HG03039 (cell line): ENCODE results near the gene HK1.
"Not testable (repeated sequence)": the region's sequence is repeated elsewhere in the genome, so short reads cannot be mapped to it uniquely, and the experiment has no call there.

ENCODE experiments used
- ATAC-seq: cut with Tn5 transposase; IDR thresholded peaks from one replicate; pipeline ENCODE4 v1.9.1; 2021; ENCODE audit warnings: mild to moderate bottlenecking, moderate library complexity; ENCODE audit not compliant: unreplicated experiment

Gene HK1

DNA sequence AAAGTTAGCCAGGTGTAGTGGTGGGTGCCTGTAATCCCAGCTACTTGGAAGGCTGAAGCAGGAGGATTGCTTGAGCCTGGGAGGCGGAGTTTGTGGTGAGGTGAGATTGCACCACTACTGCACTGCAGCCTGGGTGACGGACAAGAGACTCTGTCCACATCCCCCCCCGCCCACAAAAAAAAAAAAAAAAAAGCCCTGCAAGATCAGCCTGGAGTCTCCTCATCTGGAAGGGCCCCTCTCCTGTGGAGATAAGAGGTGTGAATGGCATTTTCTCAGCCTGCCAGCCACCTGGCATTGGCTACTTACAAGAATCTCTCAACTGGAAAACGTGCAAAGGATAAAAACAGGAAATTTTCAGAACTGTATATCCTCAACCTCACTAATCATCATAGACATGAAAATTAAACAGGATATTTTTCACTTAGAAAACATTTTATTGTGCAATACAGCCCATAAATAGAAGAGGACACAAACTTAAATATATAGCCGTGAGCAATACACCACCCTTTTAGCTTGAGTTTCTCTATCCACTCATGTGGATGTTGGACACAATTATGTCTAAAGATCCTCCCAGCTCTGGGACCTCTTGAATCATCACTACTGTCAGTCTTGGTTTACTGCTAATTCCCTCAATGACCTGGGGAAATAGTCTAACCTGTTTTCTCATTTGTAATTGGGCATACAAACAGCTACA is 161.7 kb downstream of the HK1 start:
- no peak for ATAC-seq

DNA sequence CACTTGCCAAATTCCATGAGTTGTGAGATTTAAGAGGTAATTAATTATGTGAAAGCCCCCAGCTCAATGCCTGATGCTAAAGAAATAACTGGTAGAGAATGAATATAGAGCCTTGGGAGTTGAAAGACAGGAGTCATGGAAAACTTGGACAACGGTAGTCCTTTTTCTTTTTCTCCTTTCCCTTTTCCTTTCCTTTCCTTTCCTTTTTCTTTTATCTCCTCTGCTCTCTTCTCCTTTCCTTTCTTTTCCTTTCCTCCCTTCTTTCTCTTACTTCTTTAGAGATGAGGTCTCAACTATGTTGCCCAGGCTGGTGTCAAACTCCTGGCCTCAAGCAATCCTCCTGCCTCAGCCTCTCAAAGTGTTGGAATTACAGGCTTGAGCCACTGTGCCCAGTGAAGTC is 165.1 kb downstream of the HK1 start:
- ATAC-seq: no peak

DNA sequence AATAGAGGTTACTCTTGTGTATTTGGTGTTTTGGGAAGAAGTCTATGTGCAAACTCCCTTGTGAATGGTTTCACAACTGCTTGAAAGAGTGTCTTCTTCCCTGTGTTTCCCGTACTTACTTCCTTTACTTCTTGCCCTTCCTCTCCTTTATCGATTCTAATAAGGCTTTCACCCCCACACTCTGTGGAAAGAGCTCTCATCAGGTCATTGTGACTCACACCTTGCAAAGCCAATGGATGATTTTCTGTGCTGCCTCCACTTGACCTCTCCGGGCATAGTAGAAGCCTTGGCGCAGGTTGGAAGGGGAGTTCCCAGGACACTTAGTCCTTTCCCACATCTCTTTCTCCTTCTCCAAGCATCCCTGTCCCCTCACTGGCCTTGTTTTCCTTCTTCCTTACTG is 166.7 kb downstream of the HK1 start:
- no peak for ATAC-seq

DNA sequence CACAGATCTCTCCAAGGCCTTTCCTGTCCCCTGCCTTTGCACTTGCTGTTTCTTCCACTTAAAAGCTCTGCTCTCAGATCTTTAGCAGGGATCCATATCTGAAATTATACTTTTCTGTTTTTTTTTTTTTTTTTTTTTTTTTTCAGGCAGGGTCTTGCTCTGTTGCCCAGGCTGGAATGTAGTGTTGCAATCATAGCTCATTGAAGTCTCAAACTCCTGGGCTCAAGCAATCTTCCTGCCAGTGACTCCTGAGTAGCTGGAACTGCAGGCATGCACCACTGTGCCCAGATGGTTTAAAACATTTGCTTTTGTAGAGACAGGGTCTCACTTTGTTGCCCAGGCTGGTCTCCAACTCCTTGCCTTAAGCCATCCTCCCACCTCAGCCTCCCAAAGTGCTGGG is 167.9 kb downstream of the HK1 start:
- no peak for ATAC-seq

- no peak for ATAC-seq
Observed at GRCh38 chr10:69446650-69447151, 168.4 kb downstream of the HK1 start.

DNA sequence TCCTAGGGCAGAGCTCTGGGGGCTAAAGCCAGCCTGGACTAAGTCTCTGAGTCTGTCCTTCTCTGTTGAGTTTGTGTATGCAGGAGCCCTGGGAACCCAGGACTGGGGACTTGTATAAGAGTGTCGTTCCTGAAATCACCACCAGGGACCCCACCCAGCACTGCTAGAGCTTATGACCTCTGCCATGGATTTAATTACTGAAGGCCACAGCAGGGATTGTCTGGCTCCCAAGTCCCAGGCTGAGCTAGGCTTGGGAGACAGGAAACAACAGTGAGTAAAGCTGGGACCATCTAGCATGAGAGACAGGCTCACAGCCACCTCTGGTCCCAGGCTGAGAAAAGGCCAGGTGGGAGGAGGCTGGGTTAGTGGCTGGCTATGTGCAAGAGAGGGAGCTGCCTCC is 171.5 kb downstream of the HK1 start:
- ATAC-seq: no peak

- ATAC-seq: not testable (repeated sequence)
Observed at GRCh38 chr10:69450395-69450794, 172.1 kb downstream of the HK1 start.

DNA sequence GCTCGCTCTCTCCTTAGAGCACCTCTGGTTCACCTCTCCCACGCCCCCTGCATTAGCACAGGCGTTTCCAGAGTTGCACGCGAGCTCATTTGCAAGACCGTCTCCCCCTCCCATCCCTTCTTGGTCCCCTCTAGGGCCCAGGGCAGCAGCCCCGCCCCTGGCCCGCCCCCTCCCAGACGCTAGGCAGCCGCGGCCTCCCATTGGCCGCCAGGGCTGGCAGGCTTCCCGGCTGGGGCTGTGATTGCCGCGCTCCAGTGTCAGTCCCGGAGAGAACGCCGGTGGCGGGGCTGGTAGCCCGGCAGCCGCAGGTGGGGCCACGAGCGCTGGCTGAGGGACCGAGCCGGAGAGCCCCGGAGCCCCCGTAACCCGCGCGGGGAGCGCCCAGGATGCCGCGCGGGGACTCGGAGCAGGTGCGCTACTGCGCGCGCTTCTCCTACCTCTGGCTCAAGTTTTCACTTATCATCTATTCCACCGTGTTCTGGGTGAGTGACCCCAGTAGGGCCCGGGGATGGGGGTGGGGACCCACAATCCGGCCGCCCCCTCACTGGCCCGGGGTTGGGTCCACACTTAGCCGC is 173.0 kb downstream of the HK1 start, which contains the start of gene TSPAN15:
Gene TSPAN15, plus strand, starts transcription at position 257 of the 575 bp plus-strand sequence. Its CDS starts 130 bp downstream, at position 387.
- peak; percentile 68 for ATAC-seq
